ENCODE data around the gene CNTN4.

- TF ChIP-seq NFE2L1 (CRISPR knock-in tag; IDR thresholded peaks at IDR 0.05) = no peak
- TF ChIP-seq, protein P1, sequence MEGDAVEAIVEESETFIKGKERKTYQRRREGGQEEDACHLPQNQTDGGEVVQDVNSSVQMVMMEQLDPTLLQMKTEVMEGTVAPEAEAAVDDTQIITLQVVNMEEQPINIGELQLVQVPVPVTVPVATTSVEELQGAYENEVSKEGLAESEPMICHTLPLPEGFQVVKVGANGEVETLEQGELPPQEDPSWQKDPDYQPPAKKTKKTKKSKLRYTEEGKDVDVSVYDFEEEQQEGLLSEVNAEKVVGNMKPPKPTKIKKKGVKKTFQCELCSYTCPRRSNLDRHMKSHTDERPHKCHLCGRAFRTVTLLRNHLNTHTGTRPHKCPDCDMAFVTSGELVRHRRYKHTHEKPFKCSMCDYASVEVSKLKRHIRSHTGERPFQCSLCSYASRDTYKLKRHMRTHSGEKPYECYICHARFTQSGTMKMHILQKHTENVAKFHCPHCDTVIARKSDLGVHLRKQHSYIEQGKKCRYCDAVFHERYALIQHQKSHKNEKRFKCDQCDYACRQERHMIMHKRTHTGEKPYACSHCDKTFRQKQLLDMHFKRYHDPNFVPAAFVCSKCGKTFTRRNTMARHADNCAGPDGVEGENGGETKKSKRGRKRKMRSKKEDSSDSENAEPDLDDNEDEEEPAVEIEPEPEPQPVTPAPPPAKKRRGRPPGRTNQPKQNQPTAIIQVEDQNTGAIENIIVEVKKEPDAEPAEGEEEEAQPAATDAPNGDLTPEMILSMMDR (IDR thresholded peaks at IDR 0.05) = peak; percentile 55
- TF ChIP-seq TP53 (CRISPR knock-in tag; IDR thresholded peaks at IDR 0.05) = no peak
- TF ChIP-seq ESRRA (CRISPR knock-in tag; IDR thresholded peaks at IDR 0.05; ENCODE audit: borderline replicate concordance) = no peak
- no peak for TF ChIP-seq E2F1 (CRISPR knock-in tag; IDR thresholded peaks at IDR 0.05)
- TF ChIP-seq ATF1 (CRISPR knock-in tag; IDR thresholded peaks at IDR 0.05) = no peak
These were observed 57.7 kb downstream of the CNTN4 start for GRCh38 chr3:2156244-2156847.
